MM.1S (cell line): ENCODE results near the gene PDK1.

ENCODE experiments used
- CTCF ChIP-seq: fragments of 300-600 bp; sonication (generic); IDR thresholded peaks from 2 replicates; pipeline ENCODE4 v1.5.1; 2016; ENCODE audit warnings: antibody characterized with exemption, low read length, mixed read lengths
- EZH2 ChIP-seq: fragments of 300-600 bp; sonication (generic); optimal IDR thresholded peaks from 2 replicates; pipeline ENCODE3; 2017; ENCODE audit warnings: low read depth, mild to moderate bottlenecking, antibody characterized with exemption, low read length, mixed read lengths
- EZH2phosphoT487 ChIP-seq: fragments of 300-600 bp; sonication (generic); IDR thresholded peaks from 2 replicates; pipeline ENCODE4 v1.6.1; 2018; ENCODE audit warnings: antibody characterized with exemption, low read length

- TF ChIP-seq CTCF (no peak), EZH2phosphoT487 (no peak), EZH2 (no peak)
Measured at GRCh38 chr2:172555272-172555521, 693 bp upstream of the PDK1 start.
